ENCODE results near the gene KIRREL2.

- TF ChIP-seq, protein P1, sequence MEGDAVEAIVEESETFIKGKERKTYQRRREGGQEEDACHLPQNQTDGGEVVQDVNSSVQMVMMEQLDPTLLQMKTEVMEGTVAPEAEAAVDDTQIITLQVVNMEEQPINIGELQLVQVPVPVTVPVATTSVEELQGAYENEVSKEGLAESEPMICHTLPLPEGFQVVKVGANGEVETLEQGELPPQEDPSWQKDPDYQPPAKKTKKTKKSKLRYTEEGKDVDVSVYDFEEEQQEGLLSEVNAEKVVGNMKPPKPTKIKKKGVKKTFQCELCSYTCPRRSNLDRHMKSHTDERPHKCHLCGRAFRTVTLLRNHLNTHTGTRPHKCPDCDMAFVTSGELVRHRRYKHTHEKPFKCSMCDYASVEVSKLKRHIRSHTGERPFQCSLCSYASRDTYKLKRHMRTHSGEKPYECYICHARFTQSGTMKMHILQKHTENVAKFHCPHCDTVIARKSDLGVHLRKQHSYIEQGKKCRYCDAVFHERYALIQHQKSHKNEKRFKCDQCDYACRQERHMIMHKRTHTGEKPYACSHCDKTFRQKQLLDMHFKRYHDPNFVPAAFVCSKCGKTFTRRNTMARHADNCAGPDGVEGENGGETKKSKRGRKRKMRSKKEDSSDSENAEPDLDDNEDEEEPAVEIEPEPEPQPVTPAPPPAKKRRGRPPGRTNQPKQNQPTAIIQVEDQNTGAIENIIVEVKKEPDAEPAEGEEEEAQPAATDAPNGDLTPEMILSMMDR (IDR thresholded peaks at IDR 0.05), result no peak
- TF ChIP-seq EP300 (IDR thresholded peaks at IDR 0.05) (no peak), POLR2A (IDR thresholded peaks at IDR 0.05) (no peak)
Measured at GRCh38 chr19:35902870-35903475, 46.3 kb downstream of the KIRREL2 start.
